ENCODE measurements around the gene TYW5. TPM values are rescaled to one million over a fixed set of nuclear protein-coding genes. Genes with fewer than 3 reads are reported as not detected.
"Not testable (repeated sequence)": the region's sequence is repeated elsewhere in the genome, so short reads cannot be mapped to it uniquely, and the experiment has no call there.

Gene TYW5
- polyA plus RNA-seq, 12 donors: 6.7 to 12.6 (median 9.3) TPM; not detected in 1

GRCh38 chr2:199926806-199927205 lies 28.5 kb downstream of the TYW5 start:
- DNase-seq: no peak

GRCh38 chr2:199923924-199924323 lies 31.4 kb downstream of the TYW5 start:
- DNase-seq: no peak

GRCh38 chr2:199922856-199923255 lies 32.4 kb downstream of the TYW5 start:
- DNase-seq: no peak

- DNase-seq: no peak
Observed at GRCh38 chr2:199916980-199917379, 38.3 kb downstream of the TYW5 start.

- DNase-seq: no peak
Observed at GRCh38 chr2:199914372-199914958, 40.8 kb downstream of the TYW5 start.

- not testable (repeated sequence) for DNase-seq
Observed at GRCh38 chr2:199912553-199913114, 42.7 kb downstream of the TYW5 start.

- DNase-seq: peak; percentile 45
Observed at GRCh38 chr2:199911877-199912161, 43.5 kb downstream of the TYW5 start.

GRCh38 chr2:199911052-199911876 lies 44.0 kb downstream of the TYW5 start, which contains the start of gene C2orf69:
TSS of gene C2orf69 (plus strand) at chr2:199911293. CDS start at chr2:199911439, 146 bp downstream.
- peak; percentile 98 for DNase-seq

- no peak for DNase-seq
Observed at GRCh38 chr2:199910338-199911051, 44.8 kb downstream of the TYW5 start.

GRCh38 chr2:199907008-199907714 lies 48.1 kb downstream of the TYW5 start:
- DNase-seq: no peak

- no peak for DNase-seq
Observed at GRCh38 chr2:199903111-199903510, 52.2 kb downstream of the TYW5 start.

GRCh38 chr2:199902486-199903110 lies 52.7 kb downstream of the TYW5 start:
- no peak for DNase-seq

GRCh38 chr2:199901942-199902341 lies 53.3 kb downstream of the TYW5 start:
- no peak for DNase-seq

- no peak for DNase-seq
Observed at GRCh38 chr2:199896617-199897016, 58.7 kb downstream of the TYW5 start.

GRCh38 chr2:199895406-199895805 lies 59.9 kb downstream of the TYW5 start:
- DNase-seq: peak; percentile 21

GRCh38 chr2:199883474-199884212 lies 71.6 kb downstream of the TYW5 start:
- no peak for DNase-seq

- DNase-seq: no peak
Observed at GRCh38 chr2:199882667-199883066, 72.6 kb downstream of the TYW5 start.
